Measurements from ENCODE around the gene ZNF662. TPM values are rescaled to one million over a fixed set of nuclear protein-coding genes. Genes with fewer than 3 reads are reported as not detected.

ZNF662 gene
- total and polyA plus RNA-seq, 9 of the 15 experiments (the other 6 are each of a cell fraction or from before 2014, with no cell fraction given): 0.07 to 0.55 (median 0.27) TPM

DNA sequence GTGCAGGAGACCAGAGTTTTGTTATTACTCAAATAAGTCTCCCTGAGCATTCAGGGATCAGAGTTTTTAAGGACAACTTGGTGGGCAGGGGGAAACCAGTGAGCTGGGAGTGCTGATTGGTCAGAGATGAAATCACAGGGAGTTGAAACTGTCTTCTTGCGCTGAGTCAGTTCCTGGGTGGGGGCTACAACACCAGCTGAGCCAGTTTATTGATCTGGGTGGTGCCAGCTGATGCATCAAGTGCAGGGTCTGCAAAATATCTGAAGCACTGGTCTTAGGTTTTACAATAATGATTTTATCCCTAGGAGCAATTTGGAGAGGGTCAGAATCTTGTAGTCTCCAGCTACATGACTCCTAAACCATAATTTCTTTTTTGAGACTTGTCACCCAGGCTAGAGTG lies 13.8 kb upstream of the ZNF662 start (continued):
- TF ChIP-seq DMBX1 (CRISPR knock-in tag; IDR thresholded peaks at IDR 0.05; ENCODE audit: borderline replicate concordance): no peak
- TF ChIP-seq, protein P1, sequence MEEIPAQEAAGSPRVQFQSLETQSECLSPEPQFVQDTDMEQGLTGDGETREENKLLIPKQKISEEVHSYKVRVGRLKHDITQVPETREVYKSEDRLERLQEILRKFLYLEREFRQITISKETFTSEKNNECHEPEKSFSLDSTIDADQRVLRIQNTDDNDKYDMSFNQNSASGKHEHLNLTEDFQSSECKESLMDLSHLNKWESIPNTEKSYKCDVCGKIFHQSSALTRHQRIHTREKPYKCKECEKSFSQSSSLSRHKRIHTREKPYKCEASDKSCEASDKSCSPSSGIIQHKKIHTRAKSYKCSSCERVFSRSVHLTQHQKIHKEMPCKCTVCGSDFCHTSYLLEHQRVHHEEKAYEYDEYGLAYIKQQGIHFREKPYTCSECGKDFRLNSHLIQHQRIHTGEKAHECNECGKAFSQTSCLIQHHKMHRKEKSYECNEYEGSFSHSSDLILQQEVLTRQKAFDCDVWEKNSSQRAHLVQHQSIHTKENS (CRISPR knock-in tag; IDR thresholded peaks at IDR 0.05): no peak

- no peak for FAIRE-seq
- BruUV-seq (replicated peaks): no TSS peak
- no peak overlapping the region for H3K4me2 ChIP-seq (ENCODE audit: insufficient read depth, low read length)
- no peaks in the 10 kb centered on the region for H3K36me3 ChIP-seq (ENCODE audit: control insufficient read depth, insufficient read depth, low read length)
- H3K79me2 ChIP-seq (ENCODE audit: control insufficient read depth, insufficient read depth, low read length): no peaks in the 10 kb centered on the region
- H3K27me3 ChIP-seq (ENCODE audit: control insufficient read depth in 2 of 2, insufficient read depth in 2 of 2, low read length in 2 of 2): no peaks in the 10 kb centered on the region
- no peak overlapping the region for H2AFZ ChIP-seq (ENCODE audit: low read depth, low read length)
- no peak overlapping the region for H3K27ac ChIP-seq (ENCODE audit: extremely low read depth, low read depth, low read length)
- ChIA-PET CTCF (ENCODE audit: low intra/inter-chr PET ratio) (no interaction called here), POLR2A (no interaction called here)
- H4K20me1 ChIP-seq (replicated peaks; ENCODE audit: control insufficient read depth, insufficient read depth, low read length): no peaks in the 10 kb centered on the region
- no peak overlapping the region for H3K4me3 ChIP-seq
- ATAC-seq: no peak
- no peak for DNase-seq (ENCODE audit: extremely low read depth in 1 of 4, low spot score in 3 of 4)
- no peak overlapping the region for H3K9ac ChIP-seq (ENCODE audit: insufficient read depth in 1 of 2, low read depth in 2 of 2, low read length in 2 of 2)
- in situ Hi-C loops (cut with MboI): no loop called here
- no peaks in the 10 kb centered on the region for H3K9me1 ChIP-seq (ENCODE audit: control insufficient read depth, insufficient read depth, low read length)
- H3K4me1 ChIP-seq (replicated peaks in 1 of 2; ENCODE audit: control insufficient read depth in 2 of 2, insufficient read depth in 2 of 2, low read length in 2 of 2): peaks cover 0 to 4% of the 10 kb centered on the region in 2 experiments; a peak in 1 of 5 replicates
- intact Hi-C loops (cut with micrococcal nuclease): no loop called here
- H3K9me3 ChIP-seq (replicated peaks; ENCODE audit: control insufficient read depth, insufficient read depth, low read depth, low read length): no peaks in the 10 kb centered on the region
- 0% methylated on average over 1 of the region's 1 CpG for WGBS (ENCODE audit: insufficient coverage, low coverage, missing lambda C conversion rate)
- TF ChIP-seq SIRT6 (IDR thresholded peaks at IDR 0.05; ENCODE audit: low read depth, low read length) (no peak), PCBP2 (IDR thresholded peaks at IDR 0.05; ENCODE audit: low read depth, low read length, poor library complexity, severe bottlenecking) (no peak), IRF9 (tag; IDR thresholded peaks at IDR 0.05) (0 out of 2 replicates have a peak, but pooled peaks have one; percentile 35), ZNF740 (CRISPR knock-in tag; IDR thresholded peaks at IDR 0.05) (no peak), ZNF740 (tag; IDR thresholded peaks at IDR 0.05) (peak in 1 of 2 experiments; percentile 53; a peak in 1 of 4 replicates), HNRNPH1 (optimal IDR thresholded peaks at IDR 0.05; ENCODE audit: low read depth, low read length) (no peak), DMBX1 (CRISPR knock-in tag; IDR thresholded peaks at IDR 0.05; ENCODE audit: borderline replicate concordance) (peak; percentile 84)
- TF ChIP-seq, protein P2, sequence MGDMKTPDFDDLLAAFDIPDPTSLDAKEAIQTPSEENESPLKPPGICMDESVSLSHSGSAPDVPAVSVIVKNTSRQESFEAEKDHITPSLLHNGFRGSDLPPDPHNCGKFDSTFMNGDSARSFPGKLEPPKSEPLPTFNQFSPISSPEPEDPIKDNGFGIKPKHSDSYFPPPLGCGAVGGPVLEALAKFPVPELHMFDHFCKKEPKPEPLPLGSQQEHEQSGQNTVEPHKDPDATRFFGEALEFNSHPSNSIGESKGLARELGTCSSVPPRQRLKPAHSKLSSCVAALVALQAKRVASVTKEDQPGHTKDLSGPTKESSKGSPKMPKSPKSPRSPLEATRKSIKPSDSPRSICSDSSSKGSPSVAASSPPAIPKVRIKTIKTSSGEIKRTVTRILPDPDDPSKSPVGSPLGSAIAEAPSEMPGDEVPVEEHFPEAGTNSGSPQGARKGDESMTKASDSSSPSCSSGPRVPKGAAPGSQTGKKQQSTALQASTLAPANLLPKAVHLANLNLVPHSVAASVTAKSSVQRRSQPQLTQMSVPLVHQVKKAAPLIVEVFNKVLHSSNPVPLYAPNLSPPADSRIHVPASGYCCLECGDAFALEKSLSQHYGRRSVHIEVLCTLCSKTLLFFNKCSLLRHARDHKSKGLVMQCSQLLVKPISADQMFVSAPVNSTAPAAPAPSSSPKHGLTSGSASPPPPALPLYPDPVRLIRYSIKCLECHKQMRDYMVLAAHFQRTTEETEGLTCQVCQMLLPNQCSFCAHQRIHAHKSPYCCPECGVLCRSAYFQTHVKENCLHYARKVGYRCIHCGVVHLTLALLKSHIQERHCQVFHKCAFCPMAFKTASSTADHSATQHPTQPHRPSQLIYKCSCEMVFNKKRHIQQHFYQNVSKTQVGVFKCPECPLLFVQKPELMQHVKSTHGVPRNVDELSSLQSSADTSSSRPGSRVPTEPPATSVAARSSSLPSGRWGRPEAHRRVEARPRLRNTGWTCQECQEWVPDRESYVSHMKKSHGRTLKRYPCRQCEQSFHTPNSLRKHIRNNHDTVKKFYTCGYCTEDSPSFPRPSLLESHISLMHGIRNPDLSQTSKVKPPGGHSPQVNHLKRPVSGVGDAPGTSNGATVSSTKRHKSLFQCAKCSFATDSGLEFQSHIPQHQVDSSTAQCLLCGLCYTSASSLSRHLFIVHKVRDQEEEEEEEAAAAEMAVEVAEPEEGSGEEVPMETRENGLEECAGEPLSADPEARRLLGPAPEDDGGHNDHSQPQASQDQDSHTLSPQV (IDR thresholded peaks at IDR 0.05): no peak
Observed at GRCh38 chr3:42892807-42893206, 13.1 kb upstream of the ZNF662 start.

Measured in K562 (cell line).